WERI-Rb-1 (cell line): Measurements from ENCODE around the gene KRT8.
A peak's percentile ranks its signal among the peaks of the same experiment; 100 is the strongest.
"Not testable (repeated sequence)": the region's sequence is repeated elsewhere in the genome, so short reads cannot be mapped to it uniquely, and the experiment has no call there.

Experiments
- DNase-seq: peaks from one replicate; pipeline ENCODE4 v3.0.0-alpha.2; 2020
- H3K27ac ChIP-seq: fragments of 250-450 bp; sonication (Bioruptor Pico); 2 replicates; pipeline ENCODE4 v1.5.1; 2020; ENCODE audit warnings: mild to moderate bottlenecking, moderate library complexity
- H3K27me3 ChIP-seq: fragments of 250-450 bp; sonication (Bioruptor Pico); 2 replicates; pipeline ENCODE4 v1.5.1; 2021; ENCODE audit warnings: mild to moderate bottlenecking, low read depth, moderate library complexity; ENCODE audit not compliant: insufficient read depth, severe bottlenecking
- H3K36me3 ChIP-seq: fragments of 250-450 bp; sonication (Bioruptor Pico); 2 replicates; pipeline ENCODE4 v1.5.1; 2020; ENCODE audit warnings: mild to moderate bottlenecking, moderate library complexity
- H3K4me3 ChIP-seq: 2 replicates; pipeline ENCODE4 v1.5.1; 2011; ENCODE audit warnings: low read depth, mild to moderate bottlenecking, control low read depth, low read length
- H3K9me3 ChIP-seq: fragments of 250-450 bp; sonication (Bioruptor Pico); 2 replicates; pipeline ENCODE4 v1.5.1; 2021; ENCODE audit warnings: mild to moderate bottlenecking, moderate library complexity; ENCODE audit not compliant: severe bottlenecking
- TF ChIP-seq, protein P1 (sequence below): IDR thresholded peaks from 2 replicates; pipeline ENCODE4 v1.5.1; 2011; ENCODE audit warnings: low read depth, mild to moderate bottlenecking, control low read depth, inconsistent platforms, low read length

Gene KRT8

DNA sequence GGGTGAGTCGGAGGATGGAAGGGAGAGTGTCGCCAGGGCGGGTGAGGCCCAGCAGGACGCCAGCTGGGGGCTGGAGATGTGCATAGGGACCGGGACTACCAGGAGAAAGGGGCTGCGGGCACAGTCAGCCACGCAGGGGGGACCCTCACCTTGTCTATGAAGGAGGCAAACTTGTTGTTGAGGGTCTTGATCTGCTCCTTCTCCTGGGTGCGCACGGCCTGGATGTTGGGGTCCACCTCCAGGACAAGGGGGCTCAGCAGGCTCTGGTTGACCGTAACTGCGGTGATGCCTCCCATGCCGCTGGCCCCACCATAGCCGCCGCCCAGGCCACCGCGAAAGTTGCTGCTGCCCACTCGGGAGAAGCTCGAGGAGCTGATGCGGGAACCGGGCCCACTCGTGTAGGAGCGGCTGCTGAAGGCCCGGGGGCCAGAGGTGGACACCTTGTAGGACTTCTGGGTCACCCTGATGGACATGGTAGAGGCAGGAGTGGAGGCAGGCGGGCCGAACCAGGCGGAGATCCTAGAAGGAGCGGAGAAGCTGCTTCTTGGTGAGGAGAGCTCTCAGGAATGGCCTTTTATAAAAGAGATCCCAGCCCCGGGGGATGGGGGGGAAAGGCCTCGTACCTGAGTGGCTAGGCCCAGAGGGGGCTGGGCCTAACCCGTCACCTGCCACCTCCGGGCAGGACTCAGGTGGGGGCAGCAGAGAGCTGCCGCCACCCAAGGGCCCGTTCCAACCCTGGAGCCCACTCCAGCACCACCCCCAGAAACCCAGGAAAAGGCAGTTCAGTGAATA lies at the start of gene KRT8:
Gene KRT8, minus strand, starts transcription at position 568 of the 792 bp plus-strand sequence. Its CDS starts 95 bp downstream, at position 473.
- TF ChIP-seq, protein P1, sequence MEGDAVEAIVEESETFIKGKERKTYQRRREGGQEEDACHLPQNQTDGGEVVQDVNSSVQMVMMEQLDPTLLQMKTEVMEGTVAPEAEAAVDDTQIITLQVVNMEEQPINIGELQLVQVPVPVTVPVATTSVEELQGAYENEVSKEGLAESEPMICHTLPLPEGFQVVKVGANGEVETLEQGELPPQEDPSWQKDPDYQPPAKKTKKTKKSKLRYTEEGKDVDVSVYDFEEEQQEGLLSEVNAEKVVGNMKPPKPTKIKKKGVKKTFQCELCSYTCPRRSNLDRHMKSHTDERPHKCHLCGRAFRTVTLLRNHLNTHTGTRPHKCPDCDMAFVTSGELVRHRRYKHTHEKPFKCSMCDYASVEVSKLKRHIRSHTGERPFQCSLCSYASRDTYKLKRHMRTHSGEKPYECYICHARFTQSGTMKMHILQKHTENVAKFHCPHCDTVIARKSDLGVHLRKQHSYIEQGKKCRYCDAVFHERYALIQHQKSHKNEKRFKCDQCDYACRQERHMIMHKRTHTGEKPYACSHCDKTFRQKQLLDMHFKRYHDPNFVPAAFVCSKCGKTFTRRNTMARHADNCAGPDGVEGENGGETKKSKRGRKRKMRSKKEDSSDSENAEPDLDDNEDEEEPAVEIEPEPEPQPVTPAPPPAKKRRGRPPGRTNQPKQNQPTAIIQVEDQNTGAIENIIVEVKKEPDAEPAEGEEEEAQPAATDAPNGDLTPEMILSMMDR = peak; percentile 16; the same call in 1 of the 2 replicates
- not testable (repeated sequence) for H3K27ac ChIP-seq, H3K4me3 ChIP-seq, H3K36me3 ChIP-seq, DNase-seq, H3K9me3 ChIP-seq
- H3K27me3 ChIP-seq = peaks cover 96% of the 10 kb centered on the region

DNA sequence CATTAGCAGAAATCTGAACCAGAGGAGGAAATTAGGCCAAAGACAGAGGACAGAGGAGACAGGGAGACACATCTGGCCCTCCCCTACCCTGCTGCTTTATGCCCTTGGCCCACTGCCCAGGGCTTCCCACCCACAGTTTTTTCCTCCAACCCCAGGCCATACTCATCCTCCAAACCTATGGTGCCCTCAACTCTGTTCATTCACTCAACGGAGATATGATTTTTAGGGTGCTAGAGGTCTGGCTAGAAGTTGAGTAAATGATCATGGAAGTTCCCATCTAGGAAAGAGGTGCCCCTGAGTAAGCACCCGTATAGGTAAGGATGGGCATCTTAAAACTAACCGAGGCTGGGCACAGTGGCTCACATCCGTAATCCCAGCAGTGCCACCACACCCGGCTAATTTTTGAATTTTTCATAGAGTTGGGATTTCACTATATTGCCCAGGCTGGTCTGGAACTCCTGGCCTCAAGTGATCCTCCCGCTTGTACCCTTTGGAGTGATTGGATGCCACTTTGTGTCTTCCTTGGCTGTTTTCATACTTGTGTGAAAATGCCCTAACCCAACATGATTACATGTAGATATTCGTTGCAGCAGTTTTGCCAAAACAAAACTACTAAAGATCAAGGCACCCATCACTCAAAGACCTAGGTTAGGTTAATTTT lies 48.4 kb upstream of the KRT8 start:
- H3K27me3 ChIP-seq = peaks cover 76% of the 10 kb centered on the region
- H3K4me3 ChIP-seq = no peak overlapping the region
- DNase-seq = no peak
- TF ChIP-seq, protein P1 = no peak
- H3K36me3 ChIP-seq = no peaks in the 10 kb centered on the region
- H3K27ac ChIP-seq = no peak overlapping the region
- H3K9me3 ChIP-seq = no peaks in the 10 kb centered on the region

DNA sequence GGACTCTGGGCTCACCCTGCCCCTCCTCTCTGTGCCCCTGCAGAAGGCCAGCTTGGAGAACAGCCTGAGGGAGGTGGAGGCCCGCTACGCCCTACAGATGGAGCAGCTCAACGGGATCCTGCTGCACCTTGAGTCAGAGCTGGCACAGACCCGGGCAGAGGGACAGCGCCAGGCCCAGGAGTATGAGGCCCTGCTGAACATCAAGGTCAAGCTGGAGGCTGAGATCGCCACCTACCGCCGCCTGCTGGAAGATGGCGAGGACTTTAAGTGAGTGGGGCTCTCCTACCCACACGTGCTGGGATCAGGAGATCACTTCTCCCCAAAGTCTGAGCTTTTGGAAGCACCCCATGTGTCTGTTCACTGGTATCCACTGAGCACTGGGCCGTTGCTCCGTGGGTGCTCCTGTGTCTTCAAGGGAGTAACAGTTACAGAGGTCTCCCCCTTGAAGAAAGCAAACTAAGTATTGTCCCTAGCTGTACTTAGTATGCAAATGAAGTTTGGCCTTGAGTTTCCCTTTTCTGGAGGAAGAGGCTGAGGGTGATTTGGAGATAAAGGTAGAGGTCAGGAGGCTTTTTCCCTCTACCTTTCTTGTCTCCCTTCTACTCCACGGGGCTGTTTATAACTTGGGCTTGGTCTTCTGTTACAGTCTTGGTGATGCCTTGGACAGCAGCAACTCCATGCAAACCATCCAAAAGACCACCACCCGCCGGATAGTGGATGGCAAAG lies 47.4 kb upstream of the KRT8 start:
- Histone ChIP-seq H3K27me3 (peaks cover 78% of the 10 kb centered on the region), H3K9me3 (no peaks in the 10 kb centered on the region), H3K4me3 (no peak overlapping the region), H3K36me3 (no peaks in the 10 kb centered on the region), H3K27ac (no peak overlapping the region)
- DNase-seq = no peak
- TF ChIP-seq, protein P1 = 0 out of 2 replicates have a peak, but pooled peaks have one; percentile 30

DNA sequence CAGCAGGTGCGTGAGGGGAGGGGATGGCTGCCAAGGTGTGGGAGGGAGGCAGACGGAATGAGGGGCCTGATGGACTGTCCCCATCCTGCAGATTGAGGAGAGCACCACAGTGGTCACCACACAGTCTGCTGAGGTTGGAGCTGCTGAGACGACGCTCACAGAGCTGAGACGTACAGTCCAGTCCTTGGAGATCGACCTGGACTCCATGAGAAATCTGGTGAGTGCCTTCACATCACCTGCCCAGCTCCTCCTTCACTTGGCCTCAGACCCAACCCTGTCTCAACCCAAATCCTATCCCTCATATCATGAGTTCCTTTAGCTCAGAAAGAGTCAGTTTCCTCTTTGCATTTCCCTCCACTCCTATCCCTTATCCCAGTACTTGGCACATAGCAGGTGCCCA lies 46.8 kb upstream of the KRT8 start:
- Histone ChIP-seq H3K27me3 (peaks cover 84% of the 10 kb centered on the region), H3K4me3 (no peak overlapping the region), H3K36me3 (no peaks in the 10 kb centered on the region), H3K9me3 (no peaks in the 10 kb centered on the region), H3K27ac (no peak overlapping the region)
- DNase-seq = no peak
- TF ChIP-seq, protein P1 = no peak

DNA sequence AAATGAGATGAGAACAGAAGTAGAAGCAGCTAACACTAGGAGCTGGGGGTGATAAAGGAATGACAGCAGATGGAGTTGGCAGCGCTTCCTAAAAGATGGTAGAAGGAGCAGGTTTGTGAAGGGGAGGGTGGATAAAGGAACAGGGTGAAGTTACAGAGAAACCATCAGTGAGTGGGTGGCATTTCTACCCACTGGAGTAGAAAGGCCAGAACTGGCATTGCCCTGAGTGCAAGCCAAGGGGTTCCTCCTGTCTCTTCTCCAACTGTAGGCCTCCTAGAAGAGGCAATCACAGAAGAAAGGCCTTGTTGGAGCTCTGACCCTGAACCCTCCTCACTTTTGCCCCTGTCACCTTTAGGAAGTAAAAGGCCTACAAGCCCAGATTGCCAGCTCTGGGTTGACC lies 46.2 kb upstream of the KRT8 start:
- H3K36me3 ChIP-seq = no peaks in the 10 kb centered on the region
- H3K4me3 ChIP-seq = no peak overlapping the region
- H3K27me3 ChIP-seq = peaks cover 89% of the 10 kb centered on the region
- no peak overlapping the region for H3K27ac ChIP-seq
- H3K9me3 ChIP-seq = no peaks in the 10 kb centered on the region
- TF ChIP-seq, protein P1 = no peak
- no peak for DNase-seq
